ENCODE data around the gene FAM184A. TPM values are rescaled to one million over a fixed set of nuclear protein-coding genes. Genes with fewer than 3 reads are reported as not detected.

FAM184A gene
- total and polyA plus RNA-seq, 2 of the 13 experiments (the other 11 are each of a cell fraction or from before 2014, with no cell fraction given), result 7.0 to 18.0 TPM

DNA sequence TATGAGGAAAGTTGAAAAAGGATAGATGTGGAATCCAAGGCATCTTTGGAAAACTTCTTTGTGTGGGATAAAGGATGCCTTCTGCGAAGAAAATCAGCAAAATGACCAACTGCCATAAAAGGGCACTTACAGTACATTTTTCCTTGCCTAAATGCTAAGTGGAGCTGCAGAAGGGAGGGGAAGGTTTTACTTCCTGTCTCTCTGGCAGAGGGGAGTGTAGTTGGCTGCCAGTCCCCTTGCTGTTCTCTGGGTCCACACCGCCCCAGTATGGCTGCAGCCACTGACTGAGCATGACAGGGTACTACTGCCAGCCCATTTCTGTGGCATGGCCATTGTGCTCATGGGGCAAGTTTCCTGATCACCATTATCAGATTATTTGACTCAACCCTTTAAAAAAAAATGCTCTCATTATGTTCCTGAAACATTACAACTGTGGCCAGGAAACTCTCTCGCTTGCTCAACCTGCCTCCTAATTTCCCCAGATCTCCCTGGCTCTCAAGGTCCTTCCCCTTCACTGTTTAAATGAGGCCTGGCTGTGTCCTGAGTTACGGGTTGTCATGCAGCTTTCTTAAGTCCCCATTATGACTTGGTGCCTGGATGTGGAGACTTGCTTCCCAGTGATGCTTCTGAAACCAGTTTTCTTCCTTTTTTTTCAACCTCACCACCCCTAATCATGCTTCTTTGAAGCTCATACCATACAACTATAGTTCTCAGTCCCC is 34.5 kb upstream of the FAM184A start:
- ChIA-PET POLR2A (no interaction called here), CTCF (ENCODE audit: low intra/inter-chr PET ratio, low total read pairs) (no interaction called here)
- WGBS (ENCODE audit: low lambda C conversion rate), result 29% methylated on average over 4 of the region's 4 CpGs
- H3K9ac ChIP-seq (ENCODE audit: insufficient read depth, low read depth, low read length), result no peak overlapping the region
- FAIRE-seq, result no peak
- H3K4me3 ChIP-seq (replicated peaks in 1 of 3; ENCODE audit: insufficient read depth in 1 of 3, low read depth in 2 of 3, low read length in 3 of 3), result no peak overlapping the region
- H3K4me1 ChIP-seq (ENCODE audit: insufficient read depth, low read length), result peaks cover 24% of the 10 kb centered on the region
- no TSS peak for BruUV-seq (replicated peaks)
- intact Hi-C loops (cut with micrococcal nuclease; ENCODE audit: unreplicated experiment), result loop anchor here (10.0 kb wide), 2 partner anchors 308 to 338 kb away; no protein-coding TSS in a partner anchor
- no peak overlapping the region for H2AFZ ChIP-seq (ENCODE audit: low read length)
- in situ Hi-C loops (cut with HindIII; ENCODE audit: extremely low pct_ligation_motif_present, low pct_unique_long_range_greater_than_20kb), result loop anchor here (5.0 kb wide), 1 partner anchor 141 kb away; no protein-coding TSS in a partner anchor
- H3K27ac ChIP-seq (ENCODE audit: extremely low read length, insufficient read depth, low read length), result no peak overlapping the region
- peaks cover 0 to 6% of the 10 kb centered on the region in 2 experiments; a peak in 1 of 5 replicates for H3K27me3 ChIP-seq (ENCODE audit: control insufficient read depth in 1 of 2, insufficient read depth in 2 of 2, low read length in 2 of 2)
- DNase-seq (ENCODE audit: low spot score), result no peak
- H3K9me3 ChIP-seq (ENCODE audit: low read length), result no peaks in the 10 kb centered on the region
- H3K4me2 ChIP-seq (ENCODE audit: low read depth, low read length), result peak overlapping the region; percentile 21; the same call in 1 of the 2 replicates
- ATAC-seq, result peak; percentile 67
- no peaks in the 10 kb centered on the region for H3K79me2 ChIP-seq (ENCODE audit: insufficient read depth, low read length)
- H3K36me3 ChIP-seq (replicated peaks in 1 of 2; ENCODE audit: control insufficient read depth in 1 of 2, insufficient read depth in 2 of 2, low read length in 2 of 2), result no peaks in the 10 kb centered on the region
- no peaks in the 10 kb centered on the region for H4K20me1 ChIP-seq (ENCODE audit: insufficient read depth, low read length)
- TF ChIP-seq ONECUT2 (CRISPR knock-in tag; IDR thresholded peaks at IDR 0.05) (no peak), MAFF (IDR thresholded peaks at IDR 0.05; ENCODE audit: low read depth, low read length) (no peak), ZNF883 (CRISPR knock-in tag; IDR thresholded peaks at IDR 0.05; ENCODE audit: not compliant biosample characterization) (no peak), CCDC6 (CRISPR knock-in tag; IDR thresholded peaks at IDR 0.05) (no peak), ERF (CRISPR knock-in tag; IDR thresholded peaks at IDR 0.05) (no peak), ZBTB42 (CRISPR knock-in tag; IDR thresholded peaks at IDR 0.05) (no peak), HOXA5 (CRISPR knock-in tag; IDR thresholded peaks at IDR 0.05) (no peak), CHD4 (IDR thresholded peaks at IDR 0.05; ENCODE audit: borderline replicate concordance, low read length) (no peak), ZNF547 (CRISPR knock-in tag; IDR thresholded peaks at IDR 0.05) (no peak), SRF (IDR thresholded peaks at IDR 0.05; ENCODE audit: low read depth, low read length) (0 out of 2 replicates have a peak, but pooled peaks have one; percentile 18), PAWR (CRISPR knock-in tag; IDR thresholded peaks at IDR 0.05; ENCODE audit: borderline replicate concordance) (no peak), DNMT1 (CRISPR knock-in tag; IDR thresholded peaks at IDR 0.05) (no peak), ZBTB7B (CRISPR knock-in tag; IDR thresholded peaks at IDR 0.05) (no peak)
- TF ChIP-seq, protein P1, sequence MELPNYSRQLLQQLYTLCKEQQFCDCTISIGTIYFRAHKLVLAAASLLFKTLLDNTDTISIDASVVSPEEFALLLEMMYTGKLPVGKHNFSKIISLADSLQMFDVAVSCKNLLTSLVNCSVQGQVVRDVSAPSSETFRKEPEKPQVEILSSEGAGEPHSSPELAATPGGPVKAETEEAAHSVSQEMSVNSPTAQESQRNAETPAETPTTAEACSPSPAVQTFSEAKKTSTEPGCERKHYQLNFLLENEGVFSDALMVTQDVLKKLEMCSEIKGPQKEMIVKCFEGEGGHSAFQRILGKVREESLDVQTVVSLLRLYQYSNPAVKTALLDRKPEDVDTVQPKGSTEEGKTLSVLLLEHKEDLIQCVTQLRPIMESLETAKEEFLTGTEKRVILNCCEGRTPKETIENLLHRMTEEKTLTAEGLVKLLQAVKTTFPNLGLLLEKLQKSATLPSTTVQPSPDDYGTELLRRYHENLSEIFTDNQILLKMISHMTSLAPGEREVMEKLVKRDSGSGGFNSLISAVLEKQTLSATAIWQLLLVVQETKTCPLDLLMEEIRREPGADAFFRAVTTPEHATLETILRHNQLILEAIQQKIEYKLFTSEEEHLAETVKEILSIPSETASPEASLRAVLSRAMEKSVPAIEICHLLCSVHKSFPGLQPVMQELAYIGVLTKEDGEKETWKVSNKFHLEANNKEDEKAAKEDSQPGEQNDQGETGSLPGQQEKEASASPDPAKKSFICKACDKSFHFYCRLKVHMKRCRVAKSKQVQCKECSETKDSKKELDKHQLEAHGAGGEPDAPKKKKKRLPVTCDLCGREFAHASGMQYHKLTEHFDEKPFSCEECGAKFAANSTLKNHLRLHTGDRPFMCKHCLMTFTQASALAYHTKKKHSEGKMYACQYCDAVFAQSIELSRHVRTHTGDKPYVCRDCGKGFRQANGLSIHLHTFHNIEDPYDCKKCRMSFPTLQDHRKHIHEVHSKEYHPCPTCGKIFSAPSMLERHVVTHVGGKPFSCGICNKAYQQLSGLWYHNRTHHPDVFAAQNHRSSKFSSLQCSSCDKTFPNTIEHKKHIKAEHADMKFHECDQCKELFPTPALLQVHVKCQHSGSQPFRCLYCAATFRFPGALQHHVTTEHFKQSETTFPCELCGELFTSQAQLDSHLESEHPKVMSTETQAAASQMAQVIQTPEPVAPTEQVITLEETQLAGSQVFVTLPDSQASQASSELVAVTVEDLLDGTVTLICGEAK (IDR thresholded peaks at IDR 0.05), result no peak
- TF ChIP-seq, protein P1 (CRISPR knock-in tag; IDR thresholded peaks at IDR 0.05), result no peak
- TF ChIP-seq, protein P2, sequence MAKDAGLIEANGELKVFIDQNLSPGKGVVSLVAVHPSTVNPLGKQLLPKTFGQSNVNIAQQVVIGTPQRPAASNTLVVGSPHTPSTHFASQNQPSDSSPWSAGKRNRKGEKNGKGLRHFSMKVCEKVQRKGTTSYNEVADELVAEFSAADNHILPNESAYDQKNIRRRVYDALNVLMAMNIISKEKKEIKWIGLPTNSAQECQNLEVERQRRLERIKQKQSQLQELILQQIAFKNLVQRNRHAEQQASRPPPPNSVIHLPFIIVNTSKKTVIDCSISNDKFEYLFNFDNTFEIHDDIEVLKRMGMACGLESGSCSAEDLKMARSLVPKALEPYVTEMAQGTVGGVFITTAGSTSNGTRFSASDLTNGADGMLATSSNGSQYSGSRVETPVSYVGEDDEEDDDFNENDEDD (CRISPR knock-in tag; IDR thresholded peaks at IDR 0.05; ENCODE audit: borderline replicate concordance), result no peak
